Midbrain (tissue), 1 donor: ENCODE data around the gene NCAPG2.
"Not testable (repeated sequence)": the region's sequence is repeated elsewhere in the genome, so short reads cannot be mapped to it uniquely, and the experiment has no call there.

ENCODE experiments used
- DNase-seq: peaks from one replicate; lab custom pipeline; 2025; lab: John Stamatoyannopoulos, UW

Gene NCAPG2

DNA sequence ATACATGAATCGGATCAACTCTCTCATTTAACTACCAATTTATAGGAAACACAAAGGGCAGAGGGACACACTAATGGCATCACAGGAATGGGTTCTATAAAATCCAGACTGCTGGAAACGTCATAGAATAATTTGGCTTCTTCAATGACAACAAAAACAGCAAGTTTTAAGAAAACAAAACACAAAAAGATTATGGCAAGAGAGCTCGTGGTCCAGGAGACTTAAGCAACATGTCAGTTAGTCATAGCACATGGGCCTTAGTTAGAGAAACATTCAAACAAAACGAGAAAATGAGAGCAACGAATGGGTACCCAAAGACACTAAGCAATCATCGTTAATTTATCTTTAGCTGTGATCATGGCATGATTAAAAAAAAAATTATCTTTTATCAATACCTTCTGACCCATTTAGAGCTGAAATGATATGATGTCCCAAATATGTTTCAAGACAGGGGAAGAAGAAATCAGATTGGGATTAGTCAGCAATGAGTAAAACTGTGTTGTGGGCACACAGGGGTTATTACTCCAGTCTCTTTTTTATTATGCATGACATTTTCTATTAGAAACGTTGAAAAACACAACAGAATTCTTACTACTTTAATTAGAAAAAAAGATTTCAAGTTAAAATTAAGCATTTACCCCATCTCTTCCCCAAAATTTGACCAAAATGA is 28.3 kb downstream of the NCAPG2 start:
- DNase-seq, result no peak

DNA sequence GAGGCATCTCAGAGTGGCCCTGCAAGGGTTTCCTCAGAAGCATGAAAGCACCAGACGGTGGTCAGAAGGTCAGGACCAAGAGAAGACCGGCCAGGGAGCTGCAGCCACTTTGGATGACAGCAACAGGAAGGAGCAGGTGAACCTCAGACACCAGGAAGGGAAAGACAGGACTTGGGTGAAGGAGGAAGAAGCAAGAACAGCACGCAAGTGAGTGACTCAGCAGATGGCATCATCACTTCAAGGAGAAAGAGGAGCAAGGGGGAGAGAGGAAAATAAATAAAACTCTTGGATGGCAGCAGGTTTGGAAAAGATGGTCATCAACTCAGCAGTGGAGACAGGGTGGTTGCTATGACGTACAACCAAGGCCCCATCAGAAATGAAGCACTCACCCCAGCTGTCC is 31.6 kb downstream of the NCAPG2 start:
- no peak for DNase-seq

DNA sequence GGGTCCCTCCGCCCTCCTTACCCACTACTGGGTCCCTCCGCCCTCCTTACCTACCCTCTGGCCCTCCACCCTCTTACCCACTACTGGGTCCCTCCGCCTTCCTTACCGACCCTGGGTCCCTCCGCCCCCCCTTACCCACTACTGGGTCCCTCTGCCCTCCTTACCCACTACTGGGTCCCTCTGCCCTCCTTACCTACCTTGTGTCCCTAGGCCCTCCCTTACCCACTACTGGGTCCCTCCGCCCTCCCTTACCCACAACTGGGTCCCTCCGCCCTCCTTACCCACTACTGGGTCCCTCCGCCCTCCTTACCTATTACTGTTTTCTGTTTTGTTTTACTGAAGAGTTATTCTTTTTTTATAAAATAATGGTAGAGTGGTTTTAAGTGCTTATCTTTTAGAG is 36.5 kb downstream of the NCAPG2 start:
- not testable (repeated sequence) for DNase-seq

DNA sequence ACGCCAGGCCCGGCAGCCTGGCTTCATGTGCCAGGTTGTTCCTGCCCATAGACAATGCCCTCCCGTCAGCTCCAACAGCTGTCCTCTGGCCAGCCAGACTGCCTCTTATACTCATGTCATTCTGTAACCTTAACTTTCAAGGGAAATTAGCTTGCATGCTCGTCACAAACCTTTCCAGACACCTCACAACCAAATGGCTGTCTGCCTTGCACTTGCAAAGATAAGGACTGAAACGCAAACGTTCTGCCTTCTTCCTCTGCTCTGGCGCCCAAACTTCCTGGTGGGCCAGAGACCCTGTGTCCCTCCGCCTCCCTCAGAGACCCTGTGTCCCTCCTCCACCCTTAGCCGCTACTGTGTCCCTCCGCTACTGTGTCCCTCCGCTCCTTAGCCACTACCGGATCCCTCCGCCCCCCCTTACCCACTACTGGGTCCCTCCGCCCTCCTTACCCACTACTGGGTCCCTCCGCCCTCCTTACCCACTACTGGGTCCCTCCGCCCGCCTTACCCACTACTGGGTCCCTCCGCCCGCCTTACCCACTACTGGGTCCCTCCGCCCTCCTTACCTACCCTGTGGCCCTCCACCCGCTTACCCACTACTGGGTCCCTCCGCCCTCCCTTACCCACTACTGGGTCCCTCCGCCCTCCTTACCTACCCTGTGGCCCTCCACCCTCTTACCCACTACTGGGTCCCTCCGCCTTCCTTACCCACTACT is 37.5 kb downstream of the NCAPG2 start:
- DNase-seq, result not testable (repeated sequence)

DNA sequence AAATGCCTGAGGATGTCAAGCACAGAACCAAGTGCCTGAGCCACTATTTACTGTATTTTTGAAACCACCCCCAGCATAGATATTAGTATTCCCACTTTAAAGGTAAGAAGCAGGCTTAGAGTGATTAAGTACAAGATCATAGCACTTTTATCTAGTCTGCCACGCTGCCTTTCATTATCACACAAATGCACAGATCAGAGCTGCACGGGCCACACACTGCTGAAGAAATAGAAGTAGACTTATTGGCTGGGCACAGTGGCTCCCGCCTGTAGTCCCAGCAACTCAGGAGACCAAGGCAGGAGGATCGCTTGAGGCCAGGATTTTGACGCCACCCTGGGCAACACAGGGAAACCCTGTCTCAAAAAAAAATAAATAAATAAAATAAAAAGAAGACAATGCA is 38.2 kb downstream of the NCAPG2 start:
- DNase-seq, result no peak

DNA sequence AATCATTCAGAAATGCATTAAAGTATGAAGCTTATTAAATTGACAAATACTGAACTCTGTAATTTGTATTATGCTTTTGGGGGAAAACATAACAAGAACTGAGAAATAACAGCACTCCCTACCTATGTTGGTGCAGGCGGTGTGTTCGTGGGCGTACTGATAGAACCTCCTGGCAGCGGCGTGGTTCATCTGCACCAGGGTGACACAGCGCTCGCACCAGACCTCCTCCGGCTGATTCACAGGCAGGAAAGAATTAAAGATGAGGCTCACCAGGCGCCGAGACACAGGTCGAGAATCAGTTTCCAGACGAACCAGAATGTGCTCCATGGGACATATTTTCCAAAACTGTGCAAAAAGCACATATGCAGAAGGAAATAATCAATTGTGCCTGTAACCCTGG is 40.2 kb downstream of the NCAPG2 start:
- DNase-seq, result no peak

DNA sequence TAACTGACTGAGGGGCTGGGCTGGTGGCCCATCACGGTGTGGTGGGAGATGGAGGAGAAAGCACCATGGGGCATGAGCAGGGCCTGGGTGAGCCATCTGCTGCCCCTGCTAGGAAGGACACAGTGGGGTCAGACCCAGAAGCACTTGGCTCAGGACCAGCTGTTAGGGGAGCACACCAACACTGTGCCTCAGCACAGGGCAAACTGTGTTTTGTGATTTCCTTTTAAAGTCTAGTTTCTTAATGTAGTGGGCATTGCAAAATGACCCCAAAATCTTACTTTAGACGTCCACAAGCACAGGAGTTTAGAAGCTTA is 41.2 kb downstream of the NCAPG2 start:
- DNase-seq, result no peak

DNA sequence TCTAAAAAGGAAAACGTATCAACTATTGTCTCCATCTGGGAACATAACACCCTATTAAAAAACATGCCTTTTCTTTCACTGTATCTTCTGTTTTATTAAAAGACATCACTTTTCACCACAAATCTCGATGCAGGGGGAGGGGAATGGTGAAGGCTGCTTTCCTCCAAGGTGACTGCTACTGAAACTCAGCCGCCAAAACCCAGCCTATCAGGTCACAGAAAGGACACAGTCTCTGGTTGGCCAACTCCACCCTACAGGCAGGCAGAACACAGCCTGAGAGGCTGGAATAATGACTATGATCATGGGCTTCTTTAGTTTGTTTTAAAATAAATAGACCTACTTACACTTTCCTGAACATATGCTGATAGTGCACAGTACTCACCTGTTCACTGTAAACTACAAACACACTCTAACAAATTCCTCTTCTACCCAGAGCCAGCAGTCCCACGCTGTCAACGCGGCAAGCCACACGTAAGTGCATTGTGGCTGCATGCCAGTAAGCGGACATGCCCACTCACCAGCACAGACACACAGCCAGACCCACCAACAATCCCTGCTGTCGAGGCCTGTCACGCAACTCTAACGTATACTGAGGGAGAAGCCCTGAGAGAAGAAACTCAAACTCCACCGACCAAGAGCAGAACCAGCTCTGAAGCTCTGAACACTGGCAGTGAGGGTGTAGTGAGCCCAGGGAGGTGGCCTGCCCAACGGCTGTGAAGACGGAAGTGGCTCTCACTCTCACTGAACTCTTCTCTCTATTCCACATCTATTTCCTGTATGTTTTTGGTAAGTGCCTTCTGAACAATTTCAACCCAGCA is 41.8 kb downstream of the NCAPG2 start:
- no peak for DNase-seq

DNA sequence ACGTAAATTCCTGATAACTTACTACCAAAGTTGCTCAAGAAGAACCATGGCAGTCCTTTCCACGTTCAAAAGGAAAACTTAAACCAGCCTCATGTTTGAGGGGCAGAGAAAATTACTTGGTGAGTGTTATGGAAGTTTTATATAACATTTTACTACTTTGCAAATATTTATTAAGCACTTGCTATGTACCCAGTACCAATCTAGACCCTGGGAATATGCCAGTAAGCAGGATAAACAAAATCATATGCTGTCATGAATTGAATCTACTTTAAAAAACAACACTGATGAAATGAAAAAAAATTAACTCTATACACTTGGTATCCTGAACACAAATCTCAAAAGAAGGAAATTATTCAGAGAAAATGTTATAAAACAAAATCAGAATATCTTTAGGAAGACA is 46.1 kb downstream of the NCAPG2 start:
- no peak for DNase-seq

DNA sequence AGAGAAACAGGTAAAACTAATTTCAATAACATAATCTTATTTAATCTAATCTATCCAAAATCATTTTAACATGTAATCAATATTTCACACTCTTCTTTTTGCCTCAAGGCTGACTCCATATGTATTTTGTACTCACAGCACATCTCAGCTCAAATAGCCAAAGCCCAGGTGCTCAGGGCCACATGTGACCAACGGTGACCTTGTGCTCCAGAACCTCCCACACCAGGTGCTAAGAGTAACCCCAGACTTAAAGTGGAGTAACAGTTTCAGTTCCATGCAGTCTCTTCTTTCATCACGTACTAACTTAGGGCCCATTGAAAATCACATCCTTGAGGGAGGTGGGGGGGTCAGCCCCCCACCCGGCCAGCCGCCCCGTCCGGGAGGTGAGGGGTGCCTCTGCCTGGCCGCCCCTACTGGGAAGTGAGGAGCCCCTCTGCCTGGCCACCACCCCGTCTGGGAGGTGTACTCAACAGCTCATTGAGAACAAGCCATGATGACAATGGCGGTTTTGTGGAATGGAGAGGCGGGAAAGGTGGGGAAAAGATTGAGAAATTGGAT is 47.3 kb downstream of the NCAPG2 start:
- DNase-seq, result no peak

DNA sequence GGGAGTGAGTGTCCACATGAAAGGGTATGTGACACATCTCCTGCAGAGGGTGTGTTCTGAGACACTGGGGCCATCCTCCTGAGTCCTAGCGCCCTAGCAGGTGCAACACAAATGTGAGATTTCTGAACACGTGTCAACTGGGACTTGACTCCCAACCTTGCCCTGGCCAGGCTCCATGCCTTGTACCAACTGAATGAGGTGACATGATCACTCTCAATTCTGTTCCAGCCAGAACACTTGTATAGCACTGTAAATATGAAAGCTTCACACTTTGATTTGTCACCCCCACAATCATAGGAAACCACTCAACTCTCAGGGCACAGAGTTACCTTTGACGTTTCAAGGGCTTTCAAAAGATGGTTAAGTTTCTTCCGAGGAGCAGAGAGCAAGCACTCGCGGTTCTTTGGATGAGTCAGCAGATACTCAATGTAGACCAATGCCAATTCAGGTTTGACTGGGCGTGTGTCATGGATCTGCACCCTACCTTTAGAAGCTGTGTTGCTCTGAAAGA is 48.6 kb downstream of the NCAPG2 start:
- no peak for DNase-seq

DNA sequence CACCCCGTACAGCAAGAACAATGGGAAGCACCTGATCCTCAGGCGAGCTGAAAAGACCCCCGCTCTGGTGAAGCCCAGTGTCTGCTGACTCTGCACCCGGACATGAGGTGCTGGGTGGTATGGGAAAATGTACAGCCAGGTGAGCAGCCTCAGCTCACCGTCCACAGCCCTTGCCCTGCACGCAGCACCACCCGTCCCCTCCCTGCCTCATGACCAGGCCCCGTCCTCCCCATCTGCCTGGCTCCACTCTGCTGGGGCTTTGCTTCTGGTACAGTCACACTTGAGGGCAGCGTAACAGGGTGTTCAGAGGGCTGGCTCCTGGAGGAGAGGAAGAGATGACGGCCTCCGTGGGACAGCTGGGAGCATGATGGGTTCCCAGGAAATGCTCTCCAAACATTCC is 49.1 kb downstream of the NCAPG2 start:
- DNase-seq, result no peak

DNA sequence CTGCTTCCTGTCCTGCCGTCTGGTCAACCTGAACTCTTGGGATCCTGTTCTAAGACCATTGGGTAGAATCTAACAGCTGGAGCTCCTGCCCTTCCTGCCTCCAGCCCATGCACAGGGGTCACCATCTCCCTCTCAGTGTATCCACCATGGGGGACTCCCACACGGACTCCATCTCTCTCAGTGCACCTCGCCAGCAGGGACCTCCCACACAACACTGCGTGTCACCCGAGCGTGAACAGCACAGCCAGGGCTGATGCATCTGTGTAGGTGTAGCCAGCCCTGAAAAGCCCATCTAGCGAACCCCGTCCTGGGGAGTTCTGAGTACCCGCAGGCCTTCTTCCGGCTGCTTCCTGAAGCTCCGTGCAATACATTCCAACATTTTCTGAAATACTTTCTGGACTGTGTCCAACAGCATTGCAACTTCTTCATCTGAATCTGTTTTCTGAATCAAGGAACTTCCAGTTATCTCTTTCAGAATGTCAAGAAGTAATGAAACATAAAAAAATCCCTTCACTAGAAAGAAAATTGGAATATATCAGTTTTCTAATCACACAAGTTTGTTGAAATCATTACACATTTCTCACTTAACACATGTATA is 52.5 kb downstream of the NCAPG2 start:
- DNase-seq, result no peak

DNA sequence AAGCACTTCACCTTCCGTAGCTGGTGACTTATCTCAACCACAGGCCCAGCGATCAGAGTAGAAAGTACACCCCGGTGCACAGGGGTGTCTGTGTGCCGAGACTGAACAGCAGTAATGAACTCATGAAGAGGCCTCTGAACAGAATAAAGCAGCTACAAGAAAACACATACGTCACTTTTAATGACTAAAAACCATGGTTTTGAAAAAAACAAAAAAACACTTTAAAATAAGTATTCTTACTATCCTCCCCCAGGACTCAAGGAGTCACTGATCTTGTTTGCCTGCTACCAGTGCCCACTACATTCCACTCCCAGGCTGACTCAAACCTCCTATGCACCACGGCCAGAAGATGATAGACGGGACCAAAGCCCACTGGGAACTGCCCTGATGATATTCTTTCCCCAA is 53.8 kb downstream of the NCAPG2 start:
- no peak for DNase-seq

DNA sequence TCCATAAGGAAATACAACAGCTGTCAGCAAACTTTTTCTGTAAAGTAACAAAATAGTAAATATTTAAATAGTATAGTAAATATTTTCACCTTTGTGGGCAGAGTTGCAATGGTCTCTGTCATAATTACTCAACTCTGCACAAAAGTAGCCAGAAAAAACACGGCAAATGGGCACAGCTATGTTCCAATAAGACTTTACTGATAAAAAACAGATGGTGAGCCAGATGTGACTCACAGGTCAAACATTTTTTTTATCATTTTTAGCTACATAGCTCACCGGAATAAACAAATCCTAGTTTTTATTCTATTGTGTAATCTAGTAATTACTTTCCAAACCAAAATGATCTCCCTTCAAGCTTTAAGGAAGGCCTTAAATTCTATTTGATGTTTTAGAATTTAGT is 55.3 kb downstream of the NCAPG2 start:
- no peak for DNase-seq

DNA sequence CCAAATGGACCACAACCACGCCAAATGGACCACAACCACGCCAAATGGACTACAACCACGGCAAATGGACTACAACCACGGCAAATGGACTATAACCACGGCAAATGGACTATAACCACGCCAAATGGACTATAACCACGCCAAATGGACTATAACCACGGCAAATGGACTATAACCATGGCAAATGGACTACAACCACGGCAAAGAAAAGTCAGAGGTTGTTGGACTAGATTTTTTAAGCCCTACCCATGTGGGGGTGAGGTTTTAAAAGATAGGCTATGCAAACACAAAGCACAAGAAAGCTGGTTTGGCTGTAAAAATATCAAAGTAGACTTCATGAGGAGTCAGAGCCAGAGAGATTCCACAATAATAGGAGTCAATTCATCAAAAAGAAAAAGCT is 55.8 kb downstream of the NCAPG2 start:
- no peak for DNase-seq

DNA sequence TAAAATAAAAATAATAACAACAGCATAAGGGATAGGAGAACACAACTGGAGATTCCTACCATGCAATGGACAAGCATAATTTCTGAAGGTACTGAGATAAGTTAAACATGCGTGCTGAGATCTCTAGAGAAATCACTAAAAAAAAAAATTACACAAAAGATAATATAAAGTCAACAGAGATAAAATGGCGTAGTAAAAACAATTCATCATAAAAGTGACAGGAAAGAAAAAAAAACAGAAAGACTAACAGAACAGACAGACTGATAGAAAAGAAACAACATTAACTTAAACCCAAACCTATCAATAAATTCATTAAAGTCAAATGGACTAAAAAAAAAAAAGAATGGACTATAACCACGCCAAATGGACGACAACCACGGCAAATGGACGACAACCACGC is 56.4 kb downstream of the NCAPG2 start:
- DNase-seq, result no peak

DNA sequence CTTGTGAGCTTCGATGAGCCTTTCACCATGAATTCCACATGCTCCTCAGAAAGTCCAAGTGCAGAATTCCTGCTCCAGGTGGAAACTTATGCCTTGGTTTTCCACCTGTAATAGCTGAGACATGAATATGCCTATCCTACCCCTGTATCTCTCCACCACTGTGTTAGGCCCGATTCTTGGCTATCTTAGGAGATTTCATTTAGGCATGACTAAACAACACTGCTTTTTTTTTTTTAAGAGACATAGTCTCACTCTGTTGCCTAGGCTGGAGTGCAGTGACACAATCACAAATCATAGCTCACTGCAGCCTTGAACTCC is 57.2 kb downstream of the NCAPG2 start:
- no peak for DNase-seq

DNA sequence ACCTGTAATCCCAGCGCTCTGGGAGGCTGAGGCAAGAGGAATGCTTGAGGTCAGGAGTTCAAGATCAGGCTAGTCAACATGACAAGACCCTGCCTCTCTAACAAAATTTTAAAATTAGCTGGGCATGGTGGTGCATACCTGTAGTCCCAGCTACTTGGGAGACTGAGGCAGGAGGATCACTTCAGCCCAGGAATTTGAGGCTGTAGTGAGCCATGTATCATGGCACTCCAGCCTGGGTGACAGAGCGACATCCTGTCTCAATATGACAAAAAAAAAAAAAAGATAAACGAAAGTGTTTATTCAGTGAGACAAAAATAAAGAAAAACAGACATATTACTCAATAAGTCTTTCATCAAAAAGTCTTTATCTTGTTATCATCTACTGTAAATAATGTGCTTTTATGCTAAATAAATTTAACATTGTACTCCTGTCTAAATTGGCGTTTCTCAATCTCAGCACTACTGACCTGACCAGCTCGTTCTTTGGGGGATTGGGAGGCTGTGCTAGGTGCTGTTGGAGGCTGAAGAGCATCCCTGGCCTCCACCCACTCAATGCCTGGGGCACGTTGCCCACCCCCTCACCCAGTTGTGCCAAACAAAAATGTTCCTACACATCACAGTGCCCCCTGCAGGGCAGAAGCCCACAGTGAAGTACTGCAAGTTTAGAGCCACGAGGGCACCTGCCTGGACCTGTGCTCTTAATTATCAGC is 57.7 kb downstream of the NCAPG2 start:
- DNase-seq, result no peak

DNA sequence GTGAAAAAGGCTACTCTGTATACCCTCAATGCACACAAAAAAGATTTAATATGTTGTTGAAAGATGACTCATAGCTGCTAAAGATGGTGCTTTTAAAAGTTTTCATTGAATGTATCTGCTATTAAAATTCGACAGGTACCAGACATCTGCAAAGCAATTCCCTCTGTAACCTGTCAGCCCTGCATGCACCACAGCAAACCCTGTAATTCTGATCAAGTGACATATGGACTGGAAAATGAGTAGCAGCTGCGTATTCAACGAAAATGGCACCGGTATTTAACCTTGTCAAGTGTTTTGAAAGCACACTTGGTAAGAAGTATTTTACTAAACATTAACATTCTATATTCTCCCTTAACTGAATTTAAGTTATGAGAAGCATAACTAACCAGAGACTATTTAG is 58.8 kb downstream of the NCAPG2 start:
- DNase-seq, result no peak

DNA sequence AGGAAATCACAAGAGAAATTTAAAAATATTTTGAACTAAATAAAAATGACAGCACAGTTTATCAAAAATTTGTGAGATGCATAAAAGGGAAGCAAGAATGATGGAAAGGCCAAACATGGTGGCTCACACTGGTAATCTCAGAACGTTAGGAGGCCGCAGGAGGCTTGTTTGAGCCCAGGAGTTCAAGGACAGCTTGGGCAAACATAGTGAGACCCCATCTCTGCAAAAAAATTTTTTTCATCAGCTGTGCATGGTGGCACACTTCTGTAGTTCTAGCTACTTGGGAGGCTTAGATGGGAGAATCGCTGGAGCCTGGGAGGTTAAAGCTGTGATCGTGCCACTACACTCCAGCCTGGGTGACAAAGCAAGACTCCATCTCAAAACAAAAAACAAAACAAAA is 62.5 kb downstream of the NCAPG2 start:
- no peak for DNase-seq

DNA sequence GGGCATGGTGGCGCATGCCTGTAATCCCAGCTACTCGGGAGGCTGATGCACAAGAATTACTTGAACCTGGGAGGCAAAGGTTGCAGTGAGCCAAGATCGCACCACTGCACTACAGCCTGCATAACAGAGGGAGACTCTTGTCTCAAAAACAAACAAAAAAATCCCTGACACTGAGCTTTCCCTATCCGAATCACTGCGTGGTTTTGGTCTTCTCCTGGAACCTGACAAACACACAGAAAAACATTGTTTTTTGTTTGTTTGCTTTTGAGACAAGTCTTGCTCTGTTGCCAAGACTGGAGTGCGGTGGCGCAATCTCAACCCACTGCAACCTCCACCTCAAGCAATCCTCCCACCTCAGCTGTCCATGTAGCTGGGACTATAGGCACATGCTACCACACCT is 66.6 kb downstream of the NCAPG2 start:
- no peak for DNase-seq
